NCI-H524 (cell line): ENCODE results near the gene SRBD1.
A peak's percentile ranks its signal among the peaks of the same experiment; 100 is the strongest.

ENCODE experiments used
- DNase-seq, 2 experiments: peaks; one replicate each; lab custom pipeline; 2025; lab: John Stamatoyannopoulos, UW

Gene SRBD1, protein sequence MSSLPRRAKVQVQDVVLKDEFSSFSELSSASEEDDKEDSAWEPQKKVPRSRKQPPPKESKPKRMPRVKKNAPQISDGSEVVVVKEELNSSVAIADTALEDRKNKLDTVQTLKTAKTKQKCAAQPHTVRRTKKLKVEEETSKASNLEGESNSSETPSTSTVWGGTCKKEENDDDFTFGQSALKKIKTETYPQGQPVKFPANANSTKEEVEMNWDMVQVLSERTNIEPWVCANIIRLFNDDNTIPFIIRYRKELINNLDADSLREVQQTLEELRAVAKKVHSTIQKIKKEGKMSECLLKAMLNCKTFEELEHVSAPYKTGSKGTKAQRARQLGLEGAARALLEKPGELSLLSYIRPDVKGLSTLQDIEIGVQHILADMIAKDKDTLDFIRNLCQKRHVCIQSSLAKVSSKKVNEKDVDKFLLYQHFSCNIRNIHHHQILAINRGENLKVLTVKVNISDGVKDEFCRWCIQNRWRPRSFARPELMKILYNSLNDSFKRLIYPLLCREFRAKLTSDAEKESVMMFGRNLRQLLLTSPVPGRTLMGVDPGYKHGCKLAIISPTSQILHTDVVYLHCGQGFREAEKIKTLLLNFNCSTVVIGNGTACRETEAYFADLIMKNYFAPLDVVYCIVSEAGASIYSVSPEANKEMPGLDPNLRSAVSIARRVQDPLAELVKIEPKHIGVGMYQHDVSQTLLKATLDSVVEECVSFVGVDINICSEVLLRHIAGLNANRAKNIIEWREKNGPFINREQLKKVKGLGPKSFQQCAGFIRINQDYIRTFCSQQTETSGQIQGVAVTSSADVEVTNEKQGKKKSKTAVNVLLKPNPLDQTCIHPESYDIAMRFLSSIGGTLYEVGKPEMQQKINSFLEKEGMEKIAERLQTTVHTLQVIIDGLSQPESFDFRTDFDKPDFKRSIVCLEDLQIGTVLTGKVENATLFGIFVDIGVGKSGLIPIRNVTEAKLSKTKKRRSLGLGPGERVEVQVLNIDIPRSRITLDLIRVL

DNA sequence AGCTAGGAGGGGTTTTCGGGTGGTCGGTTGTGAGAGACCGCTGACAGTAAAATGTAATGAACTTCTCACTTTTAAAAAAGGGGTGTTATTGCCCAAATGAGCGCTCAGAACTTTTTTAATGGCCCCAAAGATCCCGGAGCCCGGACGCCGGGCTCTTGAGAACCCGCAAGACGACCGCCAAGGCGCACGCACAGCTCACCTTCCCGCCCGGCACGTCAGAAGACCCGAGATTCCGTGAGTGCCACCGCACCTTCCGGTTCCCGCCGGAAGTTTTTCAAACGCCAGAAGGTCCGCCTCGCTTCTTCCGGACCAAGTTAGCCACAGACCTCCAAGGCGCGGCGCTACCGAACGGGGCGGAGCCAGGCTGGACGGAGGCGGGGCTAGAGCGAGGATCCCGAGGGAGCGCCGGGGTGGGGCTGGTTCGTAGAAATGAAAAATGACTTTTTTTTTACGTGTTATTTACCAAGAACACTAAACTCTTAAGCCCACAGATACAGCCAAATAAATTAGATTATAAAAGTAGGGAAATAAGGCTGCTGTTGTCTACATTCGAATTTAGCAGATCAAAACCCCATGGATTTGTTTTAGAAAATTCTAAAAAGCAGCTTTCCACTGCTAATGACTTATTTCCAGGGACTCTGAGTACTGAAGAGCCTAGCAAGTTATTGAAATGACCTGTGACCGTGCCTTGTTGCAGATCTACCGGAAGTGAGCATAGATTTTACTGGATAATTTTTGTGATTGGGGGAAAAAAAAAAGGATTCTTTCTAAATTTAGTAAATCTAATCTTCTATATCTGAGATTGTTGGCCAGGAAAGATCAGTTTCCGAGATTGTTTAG is at the start of gene SRBD1:
Gene SRBD1 (minus strand): TSS at position 248 of the 840 bp plus-strand sequence. CDS start 5,826 bp downstream, outside the sequence.
- DNase-seq = peak; percentile 95 to 98

DNA sequence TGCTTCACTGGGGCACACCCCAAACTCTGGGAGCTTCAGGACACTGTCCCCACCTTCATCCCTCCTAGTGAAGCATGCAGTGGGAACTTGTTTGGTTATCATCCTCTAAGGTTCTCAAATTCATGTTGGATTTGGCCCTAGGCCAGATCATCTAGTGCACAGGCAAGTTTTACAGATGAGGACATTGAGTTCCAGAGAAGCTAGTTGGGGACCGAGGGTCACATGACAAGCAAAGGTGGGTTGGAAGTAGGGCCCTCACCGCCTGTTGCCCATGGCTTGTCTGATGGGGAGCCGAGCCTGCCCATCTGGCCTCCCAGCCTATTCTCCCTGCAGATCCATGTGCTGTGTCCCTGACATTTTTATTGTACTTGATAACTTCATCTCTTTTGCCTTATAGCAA is 43.2 kb upstream of the SRBD1 start:
- no peak for DNase-seq

DNA sequence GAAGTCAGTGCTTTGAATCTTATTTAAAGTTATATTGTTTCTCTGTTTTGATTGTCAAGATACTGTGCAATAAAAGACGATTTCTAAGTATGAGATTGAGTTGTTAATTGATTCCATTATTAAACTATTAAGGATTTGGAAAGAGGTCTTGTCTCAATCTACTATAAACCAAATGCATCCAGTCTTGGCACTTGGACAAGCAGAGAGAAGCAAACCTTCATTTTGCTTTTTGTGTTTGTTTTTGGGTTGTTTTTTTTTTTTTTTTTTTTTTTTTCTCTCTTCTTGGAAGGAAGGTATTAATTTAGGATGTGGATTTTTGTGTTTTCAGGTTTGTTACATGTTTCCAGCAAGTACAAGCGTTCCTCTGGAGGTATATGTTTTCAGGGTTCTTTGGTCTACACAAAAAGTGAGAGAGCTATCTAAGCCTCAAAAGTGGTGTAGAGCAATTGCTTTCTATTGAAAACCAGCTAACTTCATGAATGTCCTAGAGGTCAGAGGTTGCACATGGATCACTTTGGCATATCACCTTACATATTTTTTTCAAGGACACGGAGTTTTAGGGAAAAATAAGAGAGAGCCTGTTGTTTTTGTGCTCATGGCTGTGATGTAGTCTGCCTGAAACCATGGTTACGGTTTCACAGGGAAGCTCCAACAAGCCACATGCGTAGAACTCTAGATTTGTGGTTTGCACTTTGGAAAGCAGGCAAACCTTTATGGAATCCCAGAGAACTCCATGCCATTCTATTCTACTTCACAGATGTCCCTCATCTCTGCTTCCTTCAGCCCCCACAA is 42.3 kb upstream of the SRBD1 start:
- DNase-seq = no peak

DNA sequence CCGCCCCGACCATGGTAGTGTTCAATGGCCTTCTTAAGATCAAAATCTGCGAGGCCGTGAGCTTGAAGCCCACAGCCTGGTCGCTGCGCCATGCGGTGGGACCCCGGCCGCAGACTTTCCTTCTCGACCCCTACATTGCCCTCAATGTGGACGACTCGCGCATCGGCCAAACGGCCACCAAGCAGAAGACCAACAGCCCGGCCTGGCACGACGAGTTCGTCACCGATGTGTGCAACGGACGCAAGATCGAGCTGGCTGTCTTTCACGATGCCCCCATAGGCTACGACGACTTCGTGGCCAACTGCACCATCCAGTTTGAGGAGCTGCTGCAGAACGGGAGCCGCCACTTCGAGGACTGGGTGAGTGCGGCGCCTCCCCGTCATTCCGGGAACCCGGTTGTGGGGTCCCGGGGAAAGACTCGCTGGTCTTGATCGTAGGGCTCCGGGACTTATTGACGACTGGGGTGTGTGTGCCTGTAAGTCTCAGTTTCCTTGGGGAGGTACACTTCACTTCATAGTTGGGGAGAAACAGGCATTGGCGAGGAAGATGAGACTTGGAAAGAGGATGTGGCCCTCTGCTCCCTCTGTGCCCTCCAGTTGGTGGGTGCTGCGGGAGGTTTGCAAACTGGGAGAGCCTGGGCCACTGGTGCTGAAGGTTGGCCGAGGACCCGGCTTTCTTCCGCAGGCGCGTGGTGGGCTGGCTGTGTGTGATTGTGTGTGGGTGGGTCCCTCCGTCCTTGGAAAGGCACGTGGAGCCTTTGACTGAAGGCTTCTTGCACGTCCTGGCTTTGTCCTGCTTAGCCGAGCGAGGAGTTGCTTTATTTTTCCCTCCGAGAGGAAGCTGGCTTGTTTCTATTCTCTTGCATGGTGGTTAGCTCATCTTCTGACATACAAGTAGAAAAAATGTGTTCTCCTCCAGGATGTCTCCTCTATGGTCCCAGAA is 41.3 kb upstream of the SRBD1 start:
- peak; percentile 26 to 46 for DNase-seq

DNA sequence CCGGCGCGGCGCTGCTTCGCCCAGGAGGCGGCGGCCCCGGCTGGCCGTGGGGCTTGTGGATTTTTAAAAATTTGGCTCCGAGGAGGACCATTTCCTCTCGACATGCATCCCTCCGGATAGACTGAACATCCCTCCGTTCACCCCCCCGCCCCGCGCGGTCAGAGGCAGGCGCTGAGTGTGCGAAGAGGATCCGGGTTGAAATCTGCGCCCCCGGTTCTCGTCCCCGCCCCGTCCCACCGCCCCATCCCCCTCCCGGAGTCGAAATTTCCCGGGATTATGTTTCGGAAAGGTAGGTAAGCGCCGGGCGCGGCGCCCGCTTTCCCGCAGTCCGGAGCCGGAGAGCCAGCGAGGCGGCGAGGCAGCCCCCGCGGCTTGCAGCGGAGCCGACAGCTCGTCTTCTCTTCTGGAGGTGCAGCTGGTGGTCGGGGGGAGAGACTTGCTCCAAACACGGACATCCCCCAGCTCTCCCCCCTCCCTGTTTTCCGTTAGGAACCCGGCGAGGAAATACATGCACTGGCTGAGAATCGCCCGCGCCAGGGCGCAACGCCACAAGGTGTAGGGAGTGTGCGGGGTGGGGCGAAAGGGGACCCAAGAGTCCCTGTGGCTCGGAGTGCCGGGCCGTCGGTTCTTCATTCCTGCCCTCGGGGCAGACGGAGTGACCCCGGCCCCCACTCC is 40.5 kb upstream of the SRBD1 start, which contains the start of gene PRKCE:
Gene PRKCE (plus strand): TSS at position 261 of the 675 bp plus-strand sequence.
- peak; percentile 41 to 60 for DNase-seq

DNA sequence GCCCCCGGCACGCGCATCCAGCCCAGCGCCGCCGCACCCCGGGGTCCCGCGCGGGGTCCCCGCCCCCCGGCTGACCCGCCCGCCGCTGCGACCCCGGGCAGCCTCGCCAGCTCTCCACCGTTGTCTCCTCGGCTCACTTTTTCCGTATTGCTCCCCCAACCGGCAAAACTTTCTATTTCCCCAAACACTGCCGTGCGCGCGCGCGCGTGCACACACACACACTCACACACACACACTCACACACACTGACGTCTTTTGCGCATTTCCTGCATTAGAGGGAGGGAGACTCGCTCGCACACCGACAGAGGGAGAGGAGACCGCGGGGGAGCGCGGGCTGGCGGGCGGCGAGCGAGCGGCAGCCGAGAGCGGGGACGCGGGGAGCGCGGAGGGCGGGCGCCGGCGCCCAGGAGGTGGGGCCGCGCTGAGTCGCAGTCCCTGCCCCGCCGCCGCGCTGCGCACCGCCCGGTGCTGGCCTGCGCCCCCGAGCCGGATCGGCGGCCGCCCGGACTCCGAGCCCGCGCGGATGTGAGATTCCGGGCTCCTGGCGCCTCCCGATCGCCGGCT is 39.9 kb upstream of the SRBD1 start:
- DNase-seq = peak; percentile 73 to 82

DNA sequence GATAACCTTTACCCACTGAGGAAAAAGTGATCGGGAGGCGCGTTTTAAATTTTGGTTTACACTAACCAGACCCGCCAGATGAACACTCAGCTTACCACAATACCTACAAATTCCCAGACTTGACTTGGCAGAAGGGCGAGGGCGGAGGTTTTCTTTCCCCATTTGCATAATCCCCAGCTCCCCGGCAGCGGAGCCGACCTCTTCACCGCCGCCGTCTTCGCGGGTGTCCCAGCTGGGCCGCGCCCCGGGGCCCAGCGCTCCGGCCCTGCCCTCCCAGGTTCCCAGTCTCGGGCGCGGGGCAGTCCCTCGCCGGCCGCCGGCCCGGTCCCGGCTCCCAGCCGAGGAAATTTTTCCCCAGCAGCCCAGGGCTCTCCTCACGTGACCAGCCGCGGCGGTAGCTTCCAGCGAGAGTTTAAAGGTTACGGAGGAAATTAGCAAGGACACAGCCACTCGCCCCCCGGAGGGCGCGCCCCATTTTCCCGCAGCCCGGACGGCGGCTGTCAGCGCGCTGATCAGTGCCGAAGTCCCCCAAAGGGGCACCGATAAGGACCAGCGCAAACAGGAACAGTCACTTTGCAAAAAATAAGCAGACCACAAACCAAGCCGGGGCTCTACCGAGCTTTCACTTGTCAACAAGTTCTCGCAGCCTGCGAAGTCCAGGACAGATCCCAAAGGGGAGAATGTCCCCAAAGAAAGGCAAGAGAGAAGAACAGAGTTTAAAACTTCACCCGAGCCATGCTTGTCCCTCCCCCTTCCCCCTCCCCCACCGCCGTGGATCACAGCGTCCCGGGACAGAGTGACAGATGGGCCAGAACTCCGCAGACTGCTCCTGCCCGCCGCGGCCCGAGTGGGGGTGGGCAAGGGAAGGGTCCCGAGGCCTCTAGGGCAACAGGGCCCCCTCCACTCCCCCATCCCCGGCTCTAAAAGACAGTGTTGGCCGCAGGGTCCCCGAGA is 39.1 kb upstream of the SRBD1 start:
- DNase-seq = peak; percentile 78 to 88

DNA sequence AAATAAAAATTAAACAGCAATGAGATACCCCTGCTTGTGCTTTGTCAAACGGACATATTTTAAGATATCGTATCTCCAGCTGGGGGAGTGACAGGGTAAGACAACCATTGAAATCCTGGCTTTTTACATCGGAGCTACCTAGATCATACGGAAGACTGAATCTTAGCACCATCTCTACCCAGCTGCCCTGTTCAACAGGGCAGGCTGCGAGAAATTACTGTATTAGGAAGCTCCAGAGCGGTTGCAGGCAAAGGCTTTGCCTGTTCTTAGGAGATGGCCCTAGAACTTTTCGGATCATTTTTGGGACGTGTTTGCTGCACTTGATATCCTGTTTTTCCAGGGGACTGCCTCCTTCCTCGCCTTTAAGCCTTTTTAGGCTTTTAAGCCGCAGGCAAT is 38.4 kb upstream of the SRBD1 start:
- peak in 1 of 2 experiments; percentile 57 for DNase-seq

DNA sequence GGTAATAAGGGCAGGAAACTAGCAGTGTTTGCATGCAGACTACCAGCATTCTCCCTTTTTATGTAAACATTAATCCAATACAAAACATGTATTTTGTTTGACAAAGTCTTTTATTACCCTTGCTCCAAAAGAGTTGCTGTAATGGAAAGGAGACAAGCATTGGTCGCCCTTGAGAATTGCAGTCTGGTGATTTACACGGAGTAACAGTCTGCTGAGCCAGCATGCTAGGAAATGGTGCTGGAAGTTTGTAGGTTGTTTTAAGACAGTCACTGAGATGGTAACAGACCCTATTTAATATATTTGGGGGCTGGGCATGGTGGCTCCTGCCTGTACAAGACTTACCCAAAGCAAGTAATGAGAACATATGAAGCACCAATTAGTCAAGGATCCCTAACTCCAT is 37.6 kb upstream of the SRBD1 start:
- no peak for DNase-seq

DNA sequence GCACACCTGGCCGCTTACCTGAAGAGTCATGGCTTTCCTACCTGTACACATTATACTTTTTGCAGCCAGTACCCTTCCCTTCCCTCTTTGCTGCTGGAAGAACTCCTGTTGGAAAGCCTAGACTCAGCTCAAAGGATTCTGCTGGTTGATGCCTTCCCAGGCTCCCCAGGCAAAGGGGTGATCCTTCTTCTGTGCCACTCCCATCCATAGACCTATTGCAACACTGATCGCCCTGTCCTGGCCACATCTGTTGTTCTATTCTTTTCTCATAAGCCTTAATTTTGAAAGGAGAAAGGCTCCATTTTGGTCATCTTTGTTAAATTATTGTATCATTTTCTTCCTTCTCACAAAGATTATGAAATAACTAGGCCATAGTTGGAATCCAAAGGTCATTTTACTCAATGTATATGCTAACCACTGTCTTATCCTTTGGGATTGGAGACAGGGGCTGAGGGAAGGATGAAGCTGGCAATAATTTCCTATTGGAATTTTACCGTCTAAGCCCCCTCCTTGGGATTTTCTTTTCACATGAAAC is 37.0 kb upstream of the SRBD1 start:
- DNase-seq = no peak

DNA sequence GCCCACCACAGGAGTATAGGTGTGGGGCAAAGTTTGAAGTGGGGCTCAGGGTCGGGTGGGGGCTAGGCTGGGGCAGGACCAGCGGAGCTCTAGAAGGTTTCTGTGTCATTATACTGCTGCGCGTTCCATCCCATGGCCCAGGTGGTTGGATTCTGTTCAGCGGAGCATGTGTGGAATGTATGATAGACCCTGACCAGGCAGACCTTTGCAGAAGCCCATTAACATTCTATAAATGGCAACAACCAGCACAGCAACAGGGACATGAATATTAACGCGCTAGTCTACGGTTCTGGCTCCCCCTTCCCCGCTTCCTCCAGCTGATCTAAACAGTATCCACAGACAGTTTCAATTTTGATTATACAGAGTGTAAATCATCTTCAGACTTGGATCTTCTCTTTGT is 36.3 kb upstream of the SRBD1 start:
- DNase-seq = no peak

DNA sequence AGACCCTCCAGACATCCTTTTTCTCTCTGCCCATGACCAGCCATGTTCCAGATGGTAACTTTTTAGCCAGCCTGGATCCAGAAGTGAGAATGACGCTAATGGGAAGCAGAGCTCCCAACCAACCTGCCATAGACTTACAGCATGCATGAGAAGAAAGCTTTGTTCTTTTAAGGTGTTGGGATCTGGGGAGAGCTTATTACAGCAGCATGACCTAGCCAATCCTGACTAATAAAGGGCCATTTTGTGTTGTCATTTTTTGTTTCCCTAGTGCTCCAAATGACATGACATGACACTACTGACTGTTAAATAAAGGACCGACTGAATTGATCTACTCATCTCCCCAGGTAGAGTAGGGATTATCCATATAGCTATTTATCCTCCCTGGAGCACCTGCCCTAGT is 35.2 kb upstream of the SRBD1 start:
- DNase-seq = no peak

DNA sequence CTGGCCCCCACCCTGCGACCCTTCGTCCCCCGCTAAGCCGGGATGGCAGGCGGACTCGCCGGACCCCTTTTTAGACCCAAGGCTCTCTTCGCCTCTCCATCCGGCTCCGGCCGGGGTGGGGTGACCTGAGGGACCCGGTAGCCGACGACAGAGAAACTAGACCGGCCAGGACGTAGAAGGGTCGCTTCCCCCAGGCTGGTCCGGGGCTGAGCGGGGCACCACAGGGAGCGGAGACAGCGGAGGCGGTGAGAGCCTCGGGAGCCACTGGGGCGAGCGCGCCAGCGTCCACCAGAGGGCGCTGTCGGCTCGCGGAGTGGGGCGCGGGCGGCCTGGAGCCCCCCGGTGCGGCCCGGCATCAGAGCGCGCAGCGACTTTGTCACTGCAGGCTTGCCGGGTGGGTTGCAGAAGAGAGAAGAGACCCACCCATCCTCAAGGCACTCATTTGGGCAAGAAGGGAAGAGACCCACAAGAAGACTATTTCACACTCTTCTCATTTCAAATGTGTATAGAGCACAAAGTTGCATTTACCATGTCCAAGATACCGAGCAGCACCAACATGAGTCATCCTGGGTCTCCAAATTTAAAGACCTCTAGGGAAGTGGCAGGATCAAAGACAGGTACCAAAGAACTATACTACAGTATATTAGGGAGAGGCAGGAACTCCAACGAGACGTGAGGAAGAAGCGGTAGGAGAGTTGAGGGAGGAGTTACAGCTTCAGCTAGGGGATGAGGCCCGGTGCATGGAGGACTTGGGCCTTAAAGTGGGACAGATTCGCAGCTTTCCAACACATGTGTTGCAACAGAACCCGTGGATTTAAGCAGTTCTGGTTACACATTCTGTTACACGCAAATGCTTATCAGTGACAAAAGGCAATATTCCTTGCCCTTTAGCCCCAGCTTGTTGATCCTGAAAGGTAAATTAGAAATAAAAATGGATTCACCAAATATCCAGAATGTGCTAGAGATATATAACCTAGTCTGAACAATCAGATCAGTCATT is 32.8 kb upstream of the SRBD1 start:
- DNase-seq = peak; percentile 24 to 71

DNA sequence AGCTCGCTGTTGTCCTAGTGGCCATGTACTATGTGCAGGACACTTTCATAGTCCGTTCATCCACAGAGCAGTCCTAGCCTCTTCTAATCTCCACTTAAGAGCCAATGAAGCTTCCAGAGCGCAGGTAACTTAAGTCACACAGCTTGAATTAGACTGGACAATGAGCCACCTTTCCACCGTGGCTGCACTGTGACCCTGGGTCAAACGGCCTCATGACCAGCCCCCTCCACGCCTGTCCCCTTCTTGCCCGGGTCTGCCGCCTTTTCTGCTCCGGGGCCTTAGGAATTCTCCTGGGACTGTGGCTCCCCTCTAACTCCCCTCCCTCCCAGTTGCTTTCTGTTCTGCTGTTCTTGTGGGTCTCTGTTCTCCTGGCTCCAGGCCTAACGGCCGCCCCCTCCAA is 32.0 kb upstream of the SRBD1 start:
- peak in 1 of 2 experiments; percentile 41 for DNase-seq

DNA sequence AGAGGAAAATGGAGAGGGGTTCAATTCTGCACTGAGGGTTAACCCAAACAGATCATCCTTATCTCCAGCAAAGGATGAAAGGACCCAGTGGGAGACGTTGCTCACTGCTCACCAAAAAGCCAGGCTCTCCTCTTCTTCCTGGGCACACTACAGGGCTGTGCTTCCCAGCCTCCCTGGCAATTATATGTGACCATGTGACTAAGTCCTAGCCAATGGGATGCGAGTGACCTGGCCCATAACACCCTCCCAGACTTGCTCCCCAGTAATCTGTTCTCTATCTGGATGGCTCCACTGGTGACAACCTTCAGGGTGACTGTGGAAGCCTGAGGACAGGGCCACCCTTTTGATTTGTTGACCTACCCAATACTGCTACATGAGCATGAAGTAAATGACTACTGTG is 29.5 kb upstream of the SRBD1 start:
- DNase-seq = no peak

DNA sequence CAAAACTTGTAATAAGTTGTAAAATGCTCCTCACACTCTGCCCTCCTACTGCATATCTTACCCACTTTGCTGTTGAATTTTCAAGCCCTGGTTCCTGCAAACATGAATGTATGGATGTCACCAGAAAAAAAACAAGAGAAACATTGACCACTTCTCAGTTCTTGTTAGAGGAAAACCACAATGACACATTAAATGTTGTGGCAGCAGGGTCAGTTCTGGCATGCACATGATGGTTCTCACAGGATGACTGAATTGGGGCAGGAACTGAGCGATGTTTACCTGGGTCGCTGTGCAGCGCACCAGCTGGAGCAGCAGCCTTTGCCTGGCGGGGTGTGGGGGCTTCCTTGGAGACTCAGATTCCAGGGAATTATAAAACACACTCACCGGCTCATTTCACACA is 26.4 kb upstream of the SRBD1 start:
- no peak for DNase-seq
